ENCODE measurements around the gene GRB10.

DNA sequence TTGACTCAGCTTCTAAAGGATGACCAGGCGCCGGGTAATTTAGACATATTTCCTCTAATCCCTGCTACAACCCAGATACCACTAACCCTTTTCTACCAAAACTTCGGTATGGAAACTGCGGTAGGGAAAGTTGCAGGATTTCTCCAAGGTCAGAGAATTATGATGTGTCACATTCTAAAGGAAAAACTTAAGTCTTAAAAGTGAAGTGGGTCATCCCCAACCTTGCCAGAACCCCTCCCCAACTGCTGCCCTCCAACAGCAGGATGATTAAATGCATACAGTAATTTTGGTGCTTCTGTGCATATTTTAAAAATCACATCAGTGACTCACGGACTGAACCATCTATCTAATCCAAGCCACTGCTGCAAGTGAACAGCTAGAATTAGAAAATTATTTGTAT, 52.7 kb downstream of the GRB10 start:
- TF ChIP-seq, protein P1, sequence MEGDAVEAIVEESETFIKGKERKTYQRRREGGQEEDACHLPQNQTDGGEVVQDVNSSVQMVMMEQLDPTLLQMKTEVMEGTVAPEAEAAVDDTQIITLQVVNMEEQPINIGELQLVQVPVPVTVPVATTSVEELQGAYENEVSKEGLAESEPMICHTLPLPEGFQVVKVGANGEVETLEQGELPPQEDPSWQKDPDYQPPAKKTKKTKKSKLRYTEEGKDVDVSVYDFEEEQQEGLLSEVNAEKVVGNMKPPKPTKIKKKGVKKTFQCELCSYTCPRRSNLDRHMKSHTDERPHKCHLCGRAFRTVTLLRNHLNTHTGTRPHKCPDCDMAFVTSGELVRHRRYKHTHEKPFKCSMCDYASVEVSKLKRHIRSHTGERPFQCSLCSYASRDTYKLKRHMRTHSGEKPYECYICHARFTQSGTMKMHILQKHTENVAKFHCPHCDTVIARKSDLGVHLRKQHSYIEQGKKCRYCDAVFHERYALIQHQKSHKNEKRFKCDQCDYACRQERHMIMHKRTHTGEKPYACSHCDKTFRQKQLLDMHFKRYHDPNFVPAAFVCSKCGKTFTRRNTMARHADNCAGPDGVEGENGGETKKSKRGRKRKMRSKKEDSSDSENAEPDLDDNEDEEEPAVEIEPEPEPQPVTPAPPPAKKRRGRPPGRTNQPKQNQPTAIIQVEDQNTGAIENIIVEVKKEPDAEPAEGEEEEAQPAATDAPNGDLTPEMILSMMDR (IDR thresholded peaks at IDR 0.05), result no peak
- TF ChIP-seq POLR2A (IDR thresholded peaks at IDR 0.05), result no peak

Data from Peyer's patch (tissue), 4 donors.